ENCODE measurements around the gene ERG. TPM values are rescaled to one million over a fixed set of nuclear protein-coding genes. Genes with fewer than 3 reads are reported as not detected.
A peak's percentile ranks its signal among the peaks of the same experiment; 100 is the strongest.

ERG gene
- total RNA-seq, 4 donors from 2014 or later: 10.7 to 63.7 (median 41.0) TPM

DNA sequence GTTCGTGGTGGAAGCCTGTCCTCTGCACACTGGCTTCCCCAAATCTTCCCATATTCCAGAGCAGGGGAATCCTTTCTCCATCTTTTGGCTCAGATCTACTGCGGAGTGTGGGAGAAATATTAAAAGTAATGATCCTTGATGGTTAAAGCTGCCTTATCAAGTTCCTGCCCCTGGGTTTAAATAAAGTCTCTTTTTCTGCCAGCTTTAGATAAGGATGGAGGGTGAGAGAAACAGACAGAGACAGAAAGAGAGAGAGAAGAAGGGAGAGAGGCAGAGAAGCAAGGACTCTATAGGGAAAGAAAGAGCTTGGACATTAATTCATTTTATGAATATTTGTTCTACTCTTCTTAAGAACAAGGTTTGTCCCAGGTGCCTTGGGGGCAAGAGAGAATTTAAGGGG, 143.5 kb downstream of the ERG start:
- TF ChIP-seq, protein P1, sequence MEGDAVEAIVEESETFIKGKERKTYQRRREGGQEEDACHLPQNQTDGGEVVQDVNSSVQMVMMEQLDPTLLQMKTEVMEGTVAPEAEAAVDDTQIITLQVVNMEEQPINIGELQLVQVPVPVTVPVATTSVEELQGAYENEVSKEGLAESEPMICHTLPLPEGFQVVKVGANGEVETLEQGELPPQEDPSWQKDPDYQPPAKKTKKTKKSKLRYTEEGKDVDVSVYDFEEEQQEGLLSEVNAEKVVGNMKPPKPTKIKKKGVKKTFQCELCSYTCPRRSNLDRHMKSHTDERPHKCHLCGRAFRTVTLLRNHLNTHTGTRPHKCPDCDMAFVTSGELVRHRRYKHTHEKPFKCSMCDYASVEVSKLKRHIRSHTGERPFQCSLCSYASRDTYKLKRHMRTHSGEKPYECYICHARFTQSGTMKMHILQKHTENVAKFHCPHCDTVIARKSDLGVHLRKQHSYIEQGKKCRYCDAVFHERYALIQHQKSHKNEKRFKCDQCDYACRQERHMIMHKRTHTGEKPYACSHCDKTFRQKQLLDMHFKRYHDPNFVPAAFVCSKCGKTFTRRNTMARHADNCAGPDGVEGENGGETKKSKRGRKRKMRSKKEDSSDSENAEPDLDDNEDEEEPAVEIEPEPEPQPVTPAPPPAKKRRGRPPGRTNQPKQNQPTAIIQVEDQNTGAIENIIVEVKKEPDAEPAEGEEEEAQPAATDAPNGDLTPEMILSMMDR (IDR thresholded peaks at IDR 0.05): no peak
- no peak for ATAC-seq (ENCODE audit: low FRiP score)
- no peak for DNase-seq (ENCODE audit: low spot score)

GRCh38 chr21:38354231-38354630, 144.0 kb downstream of the ERG start:
- TF ChIP-seq, protein P1 (IDR thresholded peaks at IDR 0.05): no peak
- DNase-seq (ENCODE audit: low spot score): no peak
- no peak for ATAC-seq (ENCODE audit: low FRiP score)

DNA sequence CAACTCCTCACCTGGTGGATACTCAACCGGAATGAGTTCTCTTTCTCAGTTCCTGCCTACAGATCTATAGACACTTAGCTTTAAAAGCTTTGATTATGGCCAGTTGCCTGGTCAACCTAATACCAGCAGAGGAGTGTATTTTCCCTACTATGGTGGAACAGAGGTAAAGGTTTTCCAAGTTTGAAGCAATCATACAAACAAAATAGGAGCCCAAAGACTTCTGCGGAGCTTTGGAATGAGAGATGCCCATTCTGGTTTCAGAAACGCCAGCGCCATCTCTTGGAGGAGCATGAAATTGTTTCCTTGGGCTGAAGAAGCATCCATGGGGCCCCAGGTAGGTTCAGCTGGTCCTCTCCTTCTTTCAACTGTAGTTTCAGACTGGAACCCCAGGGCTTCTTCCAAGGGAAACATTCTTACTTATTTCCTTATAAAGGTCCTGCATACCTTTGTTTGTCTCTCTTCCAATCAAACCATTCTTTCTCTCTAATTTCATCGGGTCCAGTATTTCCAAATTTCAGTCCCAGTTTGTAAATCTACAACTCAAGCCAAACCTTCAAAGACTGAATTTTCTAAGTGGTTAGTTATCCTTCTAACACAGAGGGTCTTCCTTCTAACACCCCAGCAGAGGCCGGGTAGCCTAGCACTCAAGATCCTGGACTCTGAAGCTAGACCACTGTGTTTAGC, 145.6 kb downstream of the ERG start:
- TF ChIP-seq, protein P1 (IDR thresholded peaks at IDR 0.05): no peak
- DNase-seq (ENCODE audit: low spot score) (peak; percentile 41), ATAC-seq (ENCODE audit: low FRiP score) (peak; percentile 26)

DNA sequence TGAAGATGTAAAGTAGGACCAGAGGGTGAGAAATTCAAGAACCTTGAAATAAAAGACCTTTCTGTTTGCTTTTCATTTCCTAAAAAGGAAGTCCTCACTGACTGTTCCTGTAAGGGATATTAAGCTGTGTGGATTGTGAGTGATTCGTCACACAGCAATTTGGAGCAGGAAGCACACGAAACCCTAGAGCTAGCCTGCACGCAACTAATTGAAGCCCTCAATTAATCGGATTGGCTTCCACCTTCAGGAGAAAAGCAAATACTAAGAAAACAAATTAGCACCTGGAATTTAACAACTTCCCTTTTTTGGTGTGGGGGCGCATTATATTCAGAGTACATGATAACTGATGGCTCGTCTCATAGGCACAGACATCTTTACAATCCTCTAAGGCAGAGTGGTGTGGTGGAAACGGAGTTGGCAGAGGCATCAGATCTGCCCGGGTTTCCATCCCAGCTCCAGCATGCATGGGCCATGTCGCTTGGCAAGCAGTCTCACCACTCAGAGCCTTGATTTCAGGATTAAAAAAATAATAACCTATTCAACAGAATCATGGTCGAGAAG, 146.2 kb downstream of the ERG start:
- DNase-seq (ENCODE audit: low spot score) (no peak), ATAC-seq (ENCODE audit: low FRiP score) (peak; percentile 42)
- TF ChIP-seq, protein P1 (IDR thresholded peaks at IDR 0.05): no peak

GRCh38 chr21:38351176-38351959, 146.9 kb downstream of the ERG start:
- ATAC-seq (ENCODE audit: low FRiP score): no peak

DNA sequence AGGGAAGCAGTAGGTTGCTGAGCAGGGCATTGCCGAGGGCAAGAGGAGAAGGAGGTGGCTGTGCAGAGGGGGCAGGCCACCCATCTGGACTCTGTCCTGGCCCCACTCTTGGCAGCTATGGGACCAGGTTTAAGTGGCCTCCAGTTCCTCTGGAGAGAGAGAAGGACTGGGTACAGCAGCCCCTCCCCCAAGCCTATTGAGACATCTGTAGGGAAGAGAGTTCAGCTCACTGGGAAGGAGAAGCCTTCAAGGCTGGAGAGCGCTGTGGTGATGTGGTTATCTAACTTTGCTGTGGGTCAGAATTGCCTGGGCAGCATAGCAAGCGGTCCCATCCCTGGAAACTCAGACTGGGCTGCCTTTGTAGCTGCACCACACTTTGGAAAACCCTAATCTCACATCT, 147.6 kb downstream of the ERG start:
- no peak for ATAC-seq (ENCODE audit: low FRiP score)
- TF ChIP-seq, protein P1 (IDR thresholded peaks at IDR 0.05): no peak
- DNase-seq (ENCODE audit: low spot score): no peak

More at GRCh38 chr21:38351176-38351959, 146.9 kb downstream of the ERG start:
- TF ChIP-seq, protein P1 (IDR thresholded peaks at IDR 0.05): no peak
- DNase-seq (ENCODE audit: low spot score): no peak
